ENCODE measurements around the gene ACTL6B. TPM values are rescaled to one million over a fixed set of nuclear protein-coding genes. Genes with fewer than 3 reads are reported as not detected.

The ACTL6B gene
- total and polyA plus RNA-seq, 2 of the 13 experiments (the other 11 are each of a cell fraction or from before 2014, with no cell fraction given): not detected

GRCh38 chr7:100641463-100641859 is 14.8 kb downstream of the ACTL6B start, which contains the start of gene TFR2 (continued):
- peak; percentile 39; the same call in 1 of the 2 replicates for TF ChIP-seq GATAD1 (CRISPR knock-in tag; IDR thresholded peaks at IDR 0.05)
- TF ChIP-seq ZSCAN25 (CRISPR knock-in tag; IDR thresholded peaks at IDR 0.05): peak; percentile 99
- TF ChIP-seq POLR2AphosphoS2 (IDR thresholded peaks at IDR 0.05; ENCODE audit: low read depth, low read length): no peak
- no peak for TF ChIP-seq ZNF704 (CRISPR knock-in tag; IDR thresholded peaks at IDR 0.05; ENCODE audit: borderline replicate concordance)
- TF ChIP-seq ETV6 (CRISPR knock-in tag; conservative IDR thresholded peaks at IDR 0.05): no peak
- 0 out of 2 replicates have a peak, but pooled peaks have one; percentile 34 for TF ChIP-seq ZBTB25 (CRISPR knock-in tag; IDR thresholded peaks at IDR 0.05)
- TF ChIP-seq TARDBP (CRISPR knock-in tag; IDR thresholded peaks at IDR 0.05): peak; percentile 55; the same call in 1 of the 2 replicates
- TF ChIP-seq ZNF792 (CRISPR knock-in tag; IDR thresholded peaks at IDR 0.05): peak; percentile 25; the same call in 1 of the 2 replicates
- TF ChIP-seq CERS6 (CRISPR knock-in tag; IDR thresholded peaks at IDR 0.05): no peak
- peak; percentile 80; the same call in 1 of the 2 replicates for TF ChIP-seq PRDM10 (CRISPR knock-in tag; IDR thresholded peaks at IDR 0.05; ENCODE audit: low read depth)
- no peak for TF ChIP-seq ZNF75D (CRISPR knock-in tag; IDR thresholded peaks at IDR 0.05; ENCODE audit: borderline replicate concordance)
- TF ChIP-seq HOMEZ (CRISPR knock-in tag; IDR thresholded peaks at IDR 0.05; ENCODE audit: low read depth): 0 out of 2 replicates have a peak, but pooled peaks have one; percentile 24
- peak; percentile 45 for TF ChIP-seq GABPB1 (CRISPR knock-in tag; IDR thresholded peaks at IDR 0.05)
